DMS114 treated with DMSO at 0.1 percent for 48 hours (cell line): Measurements from ENCODE around the gene ZNF660.
A peak's percentile ranks its signal among the peaks of the same experiment; 100 is the strongest.

Source experiments
- DNase-seq: peaks from one replicate; lab custom pipeline; 2025; ENCODE audit not compliant: unreplicated experiment; lab: John Stamatoyannopoulos, UW

The ZNF660 gene

DNA sequence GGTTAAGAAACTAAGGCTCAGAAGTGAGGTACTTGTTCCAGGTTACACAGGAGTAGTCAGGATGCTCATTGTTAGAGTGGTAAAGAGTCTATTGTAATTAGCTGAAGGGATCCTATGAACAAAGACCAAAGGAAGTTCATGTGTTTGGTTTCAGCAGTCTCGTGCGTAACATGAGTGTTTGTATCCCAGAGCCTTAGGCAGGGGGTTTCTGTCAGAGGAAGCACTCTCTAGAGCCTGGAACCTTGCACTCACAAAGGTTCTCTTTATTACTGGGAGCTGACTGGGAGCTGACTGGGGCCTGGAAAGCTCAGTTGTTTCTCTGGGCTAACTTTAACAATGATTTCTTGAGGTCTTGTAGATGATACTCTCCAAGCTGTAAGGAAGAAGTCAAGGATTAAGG, 44.0 kb downstream of the ZNF660 start:
- DNase-seq: no peak

DNA sequence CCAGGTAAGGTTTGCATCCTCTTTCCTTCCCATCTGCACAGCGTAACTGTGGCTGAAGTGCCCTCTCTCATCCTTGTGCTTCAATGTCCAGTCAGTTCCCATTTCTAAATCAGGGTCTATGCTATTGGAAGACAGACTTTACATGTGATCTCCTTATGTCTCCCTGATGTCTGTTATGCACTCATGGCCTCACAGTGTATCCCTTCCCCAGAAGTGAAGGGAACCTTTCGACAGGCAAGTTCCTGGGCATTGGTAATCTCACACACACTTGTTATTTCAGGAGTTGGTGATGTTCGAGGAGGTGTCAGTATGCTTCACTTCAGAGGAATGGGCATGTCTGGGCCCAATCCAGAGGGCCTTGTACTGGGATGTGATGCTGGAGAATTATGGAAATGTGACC, 47.4 kb downstream of the ZNF660 start:
- DNase-seq: no peak

DNA sequence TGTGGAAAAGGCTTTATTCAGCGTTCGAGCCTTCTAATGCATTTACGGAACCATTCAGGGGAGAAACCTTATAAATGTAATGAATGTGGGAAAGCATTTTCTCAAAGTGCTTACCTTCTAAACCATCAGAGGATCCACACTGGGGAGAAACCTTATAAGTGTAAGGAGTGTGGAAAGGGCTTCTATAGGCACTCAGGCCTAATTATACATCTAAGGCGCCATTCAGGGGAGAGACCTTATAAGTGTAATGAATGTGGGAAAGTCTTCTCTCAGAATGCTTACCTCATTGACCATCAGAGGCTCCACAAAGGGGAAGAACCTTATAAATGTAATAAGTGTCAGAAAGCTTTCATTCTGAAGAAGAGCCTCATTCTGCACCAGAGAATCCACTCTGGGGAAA, 57.6 kb downstream of the ZNF660 start:
- DNase-seq: no peak

- no peak for DNase-seq
Measured at GRCh38 chr3:44643024-44643423, 58.3 kb downstream of the ZNF660 start.

DNA sequence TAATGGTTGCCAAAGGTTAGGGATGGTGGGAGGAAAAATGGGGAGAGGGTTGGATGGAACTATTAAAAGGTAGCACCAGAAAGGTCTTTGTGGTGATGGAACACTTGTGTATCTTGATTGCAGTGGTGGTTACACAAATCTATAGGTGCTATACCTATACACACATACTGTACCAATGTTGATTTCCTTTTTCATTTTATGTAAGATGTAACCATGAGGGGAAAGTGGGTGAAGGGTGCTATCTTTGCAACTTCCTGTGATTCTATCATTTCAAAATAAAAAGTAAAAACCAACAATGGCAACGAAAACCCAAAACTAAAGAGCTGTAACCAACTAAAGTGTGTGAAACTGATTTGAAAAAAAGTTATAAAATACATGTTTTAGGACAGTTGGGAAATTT, 63.0 kb downstream of the ZNF660 start:
- no peak for DNase-seq

- DNase-seq: peak; percentile 80
Measured at GRCh38 chr3:44648564-44649229, 63.9 kb downstream of the ZNF660 start, which contains the start of gene ZNF35. TSS of gene ZNF35 (plus strand) at chr3:44648732. CDS start at chr3:44651068, 2,336 bp downstream.
